HCT116 (cell line): ENCODE data around the gene PHOSPHO2. TPM values are rescaled to one million over a fixed set of nuclear protein-coding genes. Genes with fewer than 3 reads are reported as not detected.

Source experiments
- ATAC-seq: fragments of 200-7000 bp; cut with Tn5 transposase; 2 replicates; pipeline ENCODE4 v1.9.1; 2020; ENCODE audit warnings: mild to moderate bottlenecking, moderate library complexity
- BruUV-seq: library from RNA; stranded (reverse); fragments of 400-500 nt; replicated peaks from 2 replicates; lab custom pipeline; 2021; lab: Mats Ljungman, UMichigan
- CTCF ChIA-PET: fragments of 300-600 bp; sonication (Branson Sonifier 250); formaldehyde crosslinking; loops from one replicate; lab custom pipeline; 2021; ENCODE audit warnings: antibody characterized with exemption; lab: Charles Lee
- POLR2A ChIA-PET: fragments of 300-600, 350-600 bp; sonication (Branson Sonifier 250); formaldehyde crosslinking; loops from one replicate; lab custom pipeline; 2021; ENCODE audit warnings: antibody characterized with exemption; lab: Charles Lee
- RAD21 ChIA-PET, 2 experiments: fragments of 300-600 bp; sonication (Branson Sonifier 250); formaldehyde crosslinking; loops; one replicate each; lab custom pipeline; 2023; ENCODE audit warnings: low total read pairs in 2 of 2; ENCODE audit not compliant: uncharacterized antibody in 2 of 2, unreplicated experiment in 2 of 2, low non-redundant PET in 1 of 2; lab: Charles Lee
- DNase-seq: peaks from one replicate; pipeline ENCODE4 v3.0.0-alpha.2; 2010; ENCODE audit warnings: low read depth, low spot score
- H2AFZ ChIP-seq: fragments of 200-600 bp; shearing (Covaris generic), sonication (generic); 2 replicates; pipeline ENCODE4 v1.6.1; 2017; ENCODE audit warnings: low read depth, mixed run types, mixed read lengths, antibody characterized with exemption, low read length; ENCODE audit not compliant: poor library complexity, severe bottlenecking
- H3K27ac ChIP-seq: 2 replicates; pipeline ENCODE4 v1.5.1; 2012; ENCODE audit warnings: low read depth, low read length
- H3K27me3 ChIP-seq: fragments of 200-600 bp; sonication (generic); 2 replicates; pipeline ENCODE4 v1.6.1; 2016; ENCODE audit warnings: mixed run types, low read length, mixed read lengths; ENCODE audit not compliant: insufficient read depth
- H3K36me3 ChIP-seq, 2 experiments: fragments of 200-500 bp in 1 of 2; fragments of 200-600 bp in 1 of 2; sonication (Bioruptor generic) in 1 of 2; sonication (generic) in 1 of 2; 2 replicates each; pipeline versions ENCODE4 v1.5.1 to v1.6.1; 2014 to 2016; ENCODE audit warnings: low read length in 2 of 2, inconsistent platforms in 1 of 2, mixed read lengths in 1 of 2, mixed run types in 1 of 2; ENCODE audit not compliant: insufficient read depth in 2 of 2, control insufficient read depth in 1 of 2
- H3K4me1 ChIP-seq, 2 experiments: fragments of 200-600 bp in 1 of 2; sonication (generic) in 1 of 2; 2 replicates each; pipeline versions ENCODE4 v1.5.1 to v1.6.1; 2012 to 2017; ENCODE audit warnings: low read length in 2 of 2, inconsistent platforms in 1 of 2, mild to moderate bottlenecking in 1 of 2, mixed read lengths in 1 of 2, mixed run types in 1 of 2, moderate library complexity in 1 of 2; ENCODE audit not compliant: insufficient read depth in 2 of 2, control insufficient read depth in 1 of 2
- H3K4me2 ChIP-seq: fragments of 200-600 bp; sonication (generic); 2 replicates; pipeline ENCODE4 v1.6.1; 2017; ENCODE audit warnings: mixed run types, low read length, mixed read lengths
- H3K4me3 ChIP-seq, 2 experiments: fragments of 200-600 bp in 1 of 2; sonication (generic) in 1 of 2; replicated peaks in 1 of 2; 2 replicates each; pipeline ENCODE4 v1.5.1; 2011 to 2016; ENCODE audit warnings: low read length in 2 of 2, control low read depth in 1 of 2, low read depth in 1 of 2, mild to moderate bottlenecking in 1 of 2, mixed read lengths in 1 of 2, mixed run types in 1 of 2
- H3K79me2 ChIP-seq: fragments of 200-600 bp; sonication (generic); 2 replicates; pipeline ENCODE4 v1.6.1; 2017; ENCODE audit warnings: mild to moderate bottlenecking, mixed run types, low read length, moderate library complexity, mixed read lengths; ENCODE audit not compliant: insufficient read depth
- H3K9ac ChIP-seq: fragments of 200-600 bp; sonication (generic); 2 replicates; pipeline ENCODE4 v1.6.1; 2016; ENCODE audit warnings: low read length, mixed read lengths
- H3K9me2 ChIP-seq: fragments of 200-600 bp; sonication (generic), shearing (Covaris generic); 2 replicates; pipeline ENCODE4 v1.6.1; 2017; ENCODE audit warnings: mixed run types, mild to moderate bottlenecking, moderate library complexity; ENCODE audit not compliant: insufficient read depth
- H3K9me3 ChIP-seq, 2 experiments: fragments of 200-500 bp in 1 of 2; fragments of 200-600 bp in 1 of 2; sonication (Bioruptor generic) in 1 of 2; sonication (generic) in 1 of 2; 2 replicates each; pipeline ENCODE4 v1.6.1; 2014 to 2017; ENCODE audit warnings: low read length in 2 of 2, mixed read lengths in 2 of 2, inconsistent platforms in 1 of 2, low read depth in 1 of 2, mild to moderate bottlenecking in 1 of 2, mixed run types in 1 of 2, moderate library complexity in 1 of 2; ENCODE audit not compliant: control insufficient read depth in 1 of 2, insufficient read depth in 1 of 2
- H4K20me1 ChIP-seq: fragments of 200-600 bp; sonication (generic), shearing (Covaris generic); 2 replicates; pipeline ENCODE4 v1.6.1; 2017; ENCODE audit warnings: mixed run types, mild to moderate bottlenecking, moderate library complexity; ENCODE audit not compliant: insufficient read depth
- ATF3 ChIP-seq: IDR thresholded peaks from 2 replicates; pipeline ENCODE4 v1.6.1; 2012
- EGR1 ChIP-seq: IDR thresholded peaks from 2 replicates; pipeline ENCODE4 v1.6.1; 2012; ENCODE audit warnings: low read depth
- ELF1 ChIP-seq: IDR thresholded peaks from 2 replicates; pipeline ENCODE4 v1.6.1; 2012; ENCODE audit warnings: low read depth, borderline replicate concordance
- EZH2 ChIP-seq: fragments of 200-600 bp; sonication (generic); IDR thresholded peaks from 2 replicates; pipeline ENCODE4 v1.6.1; 2017; ENCODE audit warnings: antibody characterized with exemption, mixed run types
- FOSL1 ChIP-seq: IDR thresholded peaks from 2 replicates; pipeline ENCODE4 v1.6.1; 2012; ENCODE audit warnings: low read depth
- POLR2A ChIP-seq: IDR thresholded peaks from 2 replicates; pipeline ENCODE4 v1.7.0; 2011; ENCODE audit warnings: borderline replicate concordance; ENCODE audit not compliant: insufficient read depth, insufficient read length; ENCODE audit errors: extremely low read depth
- POLR2AphosphoS5 ChIP-seq: IDR thresholded peaks from 2 replicates; pipeline ENCODE4 v1.6.1; 2011; ENCODE audit warnings: mild to moderate bottlenecking, low read depth, low read length, moderate library complexity
- SP1 ChIP-seq: IDR thresholded peaks from 2 replicates; pipeline ENCODE4 v1.6.1; 2012; ENCODE audit warnings: low read depth
- ZFX ChIP-seq: fragments of 450-650 bp; IDR thresholded peaks from 2 replicates; pipeline ENCODE4 v1.6.1; 2017
- ZNF274 ChIP-seq: fragments of 200-500 bp; sonication (Bioruptor generic); IDR thresholded peaks from 2 replicates; pipeline ENCODE4 v1.6.1; 2014; ENCODE audit warnings: mild to moderate bottlenecking, low read depth, low read length, inconsistent platforms
- intact Hi-C: fragments of 100-400 bp; cut with micrococcal nuclease; formaldehyde crosslinking; loops from 2 replicates; pipeline ENCODE4 v1.10.0; 2022
- total RNA-seq: library from RNA; stranded (reverse); gene quantifications from one replicate; pipeline ENCODE4 v1.2.1, GENCODE V29; 2021; ENCODE audit not compliant: unreplicated experiment
- TF ChIP-seq, protein P1 (sequence below): IDR thresholded peaks from 2 replicates; pipeline ENCODE4 v1.6.1; 2011; ENCODE audit warnings: mild to moderate bottlenecking, low read length, moderate library complexity; ENCODE audit not compliant: insufficient replicate concordance; ENCODE audit errors: extremely low read depth
- TF ChIP-seq, protein P2 (sequence below), 3 experiments: fragments of 200-600 bp in 1 of 3; sonication (generic) in 1 of 3; IDR thresholded peaks in 2 of 3; conservative IDR thresholded peaks in 1 of 3; 2 replicates each; pipeline ENCODE4 v1.5.1; 2012 to 2017; ENCODE audit warnings: low read depth in 2 of 3, low read length in 2 of 3, antibody characterized with exemption in 1 of 3, borderline replicate concordance in 1 of 3, control low read depth in 1 of 3, mild to moderate bottlenecking in 1 of 3, mixed read lengths in 1 of 3, mixed run types in 1 of 3, moderate library complexity in 1 of 3; ENCODE audit not compliant: insufficient read depth in 1 of 3

PHOSPHO2 gene
- total RNA-seq, 1 experiment from 2014 or later: 2.8 TPM

GRCh38 chr2:169746240-169746639 lies 52.0 kb downstream of the PHOSPHO2 start:
- intact Hi-C loops: no loop called here
- Histone ChIP-seq H3K4me2 (no peak overlapping the region), H3K27ac (no peak overlapping the region), H3K9me2 (no peaks in the 10 kb centered on the region), H3K9ac (no peak overlapping the region), H3K27me3 (no peaks in the 10 kb centered on the region), H3K79me2 (peaks cover 15% of the 10 kb centered on the region), H3K36me3 (peaks cover 19 to 45% of the 10 kb centered on the region in 2 experiments; a peak in 3 of 4 replicates), H4K20me1 (no peaks in the 10 kb centered on the region), H3K4me3 (no peak overlapping the region), H3K4me1 (no peaks in the 10 kb centered on the region), H3K9me3 (no peaks in the 10 kb centered on the region), H2AFZ (no peak overlapping the region)
- no TSS peak for BruUV-seq
- RAD21 ChIA-PET: no interaction called here
- DNase-seq (no peak), ATAC-seq (no peak)
- no peak for TF ChIP-seq SP1
- TF ChIP-seq ELF1: no peak
- no peak for TF ChIP-seq ATF3
- no peak for TF ChIP-seq ZNF274
- TF ChIP-seq FOSL1: no peak
- TF ChIP-seq, protein P1, sequence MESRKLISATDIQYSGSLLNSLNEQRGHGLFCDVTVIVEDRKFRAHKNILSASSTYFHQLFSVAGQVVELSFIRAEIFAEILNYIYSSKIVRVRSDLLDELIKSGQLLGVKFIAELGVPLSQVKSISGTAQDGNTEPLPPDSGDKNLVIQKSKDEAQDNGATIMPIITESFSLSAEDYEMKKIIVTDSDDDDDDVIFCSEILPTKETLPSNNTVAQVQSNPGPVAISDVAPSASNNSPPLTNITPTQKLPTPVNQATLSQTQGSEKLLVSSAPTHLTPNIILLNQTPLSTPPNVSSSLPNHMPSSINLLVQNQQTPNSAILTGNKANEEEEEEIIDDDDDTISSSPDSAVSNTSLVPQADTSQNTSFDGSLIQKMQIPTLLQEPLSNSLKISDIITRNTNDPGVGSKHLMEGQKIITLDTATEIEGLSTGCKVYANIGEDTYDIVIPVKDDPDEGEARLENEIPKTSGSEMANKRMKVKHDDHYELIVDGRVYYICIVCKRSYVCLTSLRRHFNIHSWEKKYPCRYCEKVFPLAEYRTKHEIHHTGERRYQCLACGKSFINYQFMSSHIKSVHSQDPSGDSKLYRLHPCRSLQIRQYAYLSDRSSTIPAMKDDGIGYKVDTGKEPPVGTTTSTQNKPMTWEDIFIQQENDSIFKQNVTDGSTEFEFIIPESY: no peak
- POLR2A ChIA-PET: no interaction called here
- CTCF ChIA-PET: no interaction called here

DNA sequence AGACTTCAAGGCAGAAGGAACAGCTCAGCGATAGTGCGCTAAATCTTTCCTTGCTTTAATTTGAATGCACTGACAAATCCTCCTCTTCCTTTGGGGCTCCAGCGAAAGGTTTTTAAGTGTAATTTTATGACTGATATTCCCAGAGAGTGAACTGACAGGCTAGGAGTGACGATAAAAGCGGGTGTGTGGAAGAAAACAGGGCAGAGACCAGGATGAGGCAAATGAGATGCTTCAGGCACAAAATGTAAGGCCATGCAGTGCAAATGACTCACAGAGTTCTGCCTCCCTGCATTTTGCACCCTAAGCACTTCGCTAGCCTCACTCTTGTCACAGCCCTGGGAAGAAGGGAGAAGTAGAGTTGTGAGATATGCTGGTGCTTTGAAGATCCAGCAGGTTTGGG lies 54.0 kb downstream of the PHOSPHO2 start:
- RAD21 ChIA-PET: no interaction called here
- TF ChIP-seq POLR2A (no peak), FOSL1 (no peak), POLR2AphosphoS5 (no peak), EZH2 (no peak), EGR1 (no peak), ZFX (no peak)
- TF ChIP-seq, protein P2, sequence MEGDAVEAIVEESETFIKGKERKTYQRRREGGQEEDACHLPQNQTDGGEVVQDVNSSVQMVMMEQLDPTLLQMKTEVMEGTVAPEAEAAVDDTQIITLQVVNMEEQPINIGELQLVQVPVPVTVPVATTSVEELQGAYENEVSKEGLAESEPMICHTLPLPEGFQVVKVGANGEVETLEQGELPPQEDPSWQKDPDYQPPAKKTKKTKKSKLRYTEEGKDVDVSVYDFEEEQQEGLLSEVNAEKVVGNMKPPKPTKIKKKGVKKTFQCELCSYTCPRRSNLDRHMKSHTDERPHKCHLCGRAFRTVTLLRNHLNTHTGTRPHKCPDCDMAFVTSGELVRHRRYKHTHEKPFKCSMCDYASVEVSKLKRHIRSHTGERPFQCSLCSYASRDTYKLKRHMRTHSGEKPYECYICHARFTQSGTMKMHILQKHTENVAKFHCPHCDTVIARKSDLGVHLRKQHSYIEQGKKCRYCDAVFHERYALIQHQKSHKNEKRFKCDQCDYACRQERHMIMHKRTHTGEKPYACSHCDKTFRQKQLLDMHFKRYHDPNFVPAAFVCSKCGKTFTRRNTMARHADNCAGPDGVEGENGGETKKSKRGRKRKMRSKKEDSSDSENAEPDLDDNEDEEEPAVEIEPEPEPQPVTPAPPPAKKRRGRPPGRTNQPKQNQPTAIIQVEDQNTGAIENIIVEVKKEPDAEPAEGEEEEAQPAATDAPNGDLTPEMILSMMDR (IDR thresholded peaks at IDR 0.05 in 2 of 3, conservative IDR thresholded peaks at IDR 0.05 in 1 of 3; ENCODE audit: borderline replicate concordance in 1 of 3, insufficient read depth in 1 of 3, low read depth in 2 of 3, low read length in 2 of 3): no peak
- TF ChIP-seq, protein P1: no peak

More for the DNA sequence above, 54.0 kb downstream of the PHOSPHO2 start:
- H3K9me2 ChIP-seq: no peaks in the 10 kb centered on the region
- intact Hi-C loops: no loop called here
- no peak overlapping the region for H3K4me2 ChIP-seq
- H2AFZ ChIP-seq: no peak overlapping the region
- BruUV-seq: no TSS peak
- H3K4me3 ChIP-seq: no peak overlapping the region
- H3K9ac ChIP-seq: no peak overlapping the region
- DNase-seq (no peak), ATAC-seq (no peak)
- H3K27ac ChIP-seq: no peak overlapping the region
- H3K9me3 ChIP-seq: no peaks in the 10 kb centered on the region
- H3K27me3 ChIP-seq: no peaks in the 10 kb centered on the region
- H4K20me1 ChIP-seq: no peaks in the 10 kb centered on the region
- POLR2A ChIA-PET: no interaction called here
- CTCF ChIA-PET: no interaction called here
- H3K4me1 ChIP-seq: no peaks in the 10 kb centered on the region
- H3K79me2 ChIP-seq: peaks cover 12% of the 10 kb centered on the region; the same call in 1 of the 2 replicates
- H3K36me3 ChIP-seq: peaks cover 11 to 38% of the 10 kb centered on the region in 2 experiments; a peak in 3 of 4 replicates
